HepG2 (cell line): ENCODE results near the gene XPR1. TPM values are rescaled to one million over a fixed set of nuclear protein-coding genes. Genes with fewer than 3 reads are reported as not detected.

Experiments used
- CCDC6 ChIP-seq: sonication (generic); formaldehyde crosslinking; IDR thresholded peaks from 2 replicates; pipeline ENCODE4 v1.8.1; 2022; ENCODE audit warnings: mild to moderate bottlenecking, missing genetic modification reagents, moderate library complexity
- CREM ChIP-seq, 2 experiments: sonication (generic) in 1 of 2; formaldehyde crosslinking in 1 of 2; IDR thresholded peaks; 2 replicates each; pipeline versions ENCODE4 v1.4.0 to v1.6.1; 2016 to 2020; ENCODE audit warnings: antibody characterized with exemption in 1 of 2, mild to moderate bottlenecking in 1 of 2, missing genetic modification reagents in 1 of 2
- DNMT3B ChIP-seq: conservative IDR thresholded peaks from 2 replicates; pipeline ENCODE4 v1.6.1; 2016; ENCODE audit warnings: missing biosample characterization, control low read depth
- GATAD2A ChIP-seq: IDR thresholded peaks from 2 replicates; pipeline ENCODE4 v1.6.1; 2016
- KLF9 ChIP-seq: IDR thresholded peaks from 2 replicates; pipeline ENCODE4 v1.6.1; 2016; ENCODE audit warnings: low read depth
- MXD1 ChIP-seq: sonication (generic); formaldehyde crosslinking; IDR thresholded peaks from 2 replicates; pipeline ENCODE4 v1.4.0; 2020; ENCODE audit warnings: mild to moderate bottlenecking, missing genetic modification reagents
- ONECUT2 ChIP-seq: sonication (generic); formaldehyde crosslinking; IDR thresholded peaks from 2 replicates; pipeline ENCODE4 v1.4.0; 2020; ENCODE audit warnings: missing genetic modification reagents
- PAWR ChIP-seq: sonication (generic); formaldehyde crosslinking; IDR thresholded peaks from 2 replicates; pipeline ENCODE4 v1.4.0; 2020; ENCODE audit warnings: missing genetic modification reagents, mild to moderate bottlenecking, borderline replicate concordance
- PAX8 ChIP-seq: sonication (generic); formaldehyde crosslinking; IDR thresholded peaks from 2 replicates; pipeline ENCODE4 v1.8.0; 2022; ENCODE audit warnings: mild to moderate bottlenecking, missing genetic modification reagents, borderline replicate concordance
- PAXIP1 ChIP-seq: sonication (generic); formaldehyde crosslinking; conservative IDR thresholded peaks from 2 replicates; pipeline ENCODE4 v1.4.0; 2020; ENCODE audit warnings: mild to moderate bottlenecking, missing genetic modification reagents, moderate library complexity
- REXO4 ChIP-seq: sonication (generic); formaldehyde crosslinking; IDR thresholded peaks from 2 replicates; pipeline ENCODE4 v1.8.0; 2022; ENCODE audit warnings: missing genetic modification reagents, mild to moderate bottlenecking, borderline replicate concordance
- TARDBP ChIP-seq: sonication (generic); formaldehyde crosslinking; IDR thresholded peaks from 2 replicates; pipeline ENCODE4 v1.8.0; 2022; ENCODE audit warnings: mild to moderate bottlenecking, missing genetic modification reagents
- TBP ChIP-seq: sonication (generic); formaldehyde crosslinking; IDR thresholded peaks from 2 replicates; pipeline ENCODE4 v1.5.0; 2020; ENCODE audit warnings: missing genetic modification reagents
- TOPORS ChIP-seq: sonication (generic); formaldehyde crosslinking; IDR thresholded peaks from 2 replicates; pipeline ENCODE4 v1.8.0; 2023; ENCODE audit warnings: mild to moderate bottlenecking, missing genetic modification reagents
- ZFYVE20 ChIP-seq: sonication (generic); formaldehyde crosslinking; IDR thresholded peaks from 2 replicates; pipeline ENCODE4 v1.8.0; 2023; ENCODE audit warnings: low read depth, mild to moderate bottlenecking, moderate library complexity, missing genetic modification reagents, borderline replicate concordance
- ZKSCAN5 ChIP-seq: sonication (generic); formaldehyde crosslinking; IDR thresholded peaks from 2 replicates; pipeline ENCODE4 v1.5.1; 2020; ENCODE audit warnings: mild to moderate bottlenecking, missing genetic modification reagents
- ZNF12 ChIP-seq: sonication (generic); formaldehyde crosslinking; IDR thresholded peaks from 2 replicates; pipeline ENCODE4 v1.5.0; 2020; ENCODE audit warnings: missing genetic modification reagents
- ZNF282 ChIP-seq: fragments of 450-650 bp; IDR thresholded peaks from 2 replicates; pipeline ENCODE4 v1.6.1; 2018; ENCODE audit not compliant: partially characterized antibody
- ZNF451 ChIP-seq: sonication (generic); formaldehyde crosslinking; IDR thresholded peaks from 2 replicates; pipeline ENCODE4 v1.5.0; 2020; ENCODE audit warnings: mild to moderate bottlenecking, missing genetic modification reagents
- ZNF558 ChIP-seq: sonication (generic); formaldehyde crosslinking; IDR thresholded peaks from 2 replicates; pipeline ENCODE4 v1.9.0; 2022; ENCODE audit warnings: mild to moderate bottlenecking, missing genetic modification reagents, borderline replicate concordance
- ZNF746 ChIP-seq: sonication (generic); formaldehyde crosslinking; IDR thresholded peaks from 2 replicates; pipeline ENCODE4 v1.8.0; 2022; ENCODE audit warnings: mild to moderate bottlenecking, missing genetic modification reagents
- ZNF781 ChIP-seq: sonication (generic); formaldehyde crosslinking; IDR thresholded peaks from 2 replicates; pipeline ENCODE4 v1.5.1; 2020; ENCODE audit warnings: borderline replicate concordance, mild to moderate bottlenecking, missing genetic modification reagents; ENCODE audit errors: not compliant biosample characterization
- ZNF816 ChIP-seq: sonication (generic); formaldehyde crosslinking; IDR thresholded peaks from 2 replicates; pipeline ENCODE4 v1.8.0; 2022; ENCODE audit warnings: missing genetic modification reagents, mild to moderate bottlenecking, borderline replicate concordance
- polyA plus RNA-seq, 8 experiments: library from polyadenylated mRNA; depleted of rRNA in 3 of 8; stranded (reverse) in 7 of 8; unstranded in 1 of 8; fragments of >200 nt; fragmentation: Illumina TruSeq in 4 of 8; extraction: Trizol in 4 of 8; gene quantifications; 2 replicates each; pipeline versions ENCODE4 v1.2.1 to v1.2.3, GENCODE V29; 2011 to 2016; ENCODE audit warnings: low read depth in 4 of 8, missing spikeins in 1 of 8, mixed read lengths in 1 of 8; ENCODE audit not compliant: insufficient read depth in 1 of 8
- total RNA-seq, 5 experiments: library from RNA; depleted of rRNA; stranded (reverse); fragments of >200 nt; fragmentation: Illumina TruSeq; extraction: Trizol; gene quantifications; 2 replicates each; pipeline ENCODE4 v1.2.3, GENCODE V29; 2016; ENCODE audit warnings: low read depth in 1 of 5
- TF ChIP-seq, protein P1 (sequence below): sonication (generic); formaldehyde crosslinking; IDR thresholded peaks from 2 replicates; pipeline ENCODE4 v1.8.1; 2023; ENCODE audit warnings: missing genetic modification reagents, mild to moderate bottlenecking, borderline replicate concordance
- TF ChIP-seq, protein P2 (sequence below): sonication (generic); formaldehyde crosslinking; IDR thresholded peaks from 2 replicates; pipeline ENCODE4 v1.9.0; 2021; ENCODE audit warnings: missing genetic modification reagents, borderline replicate concordance

The XPR1 gene
- total and polyA plus RNA-seq, 2 of the 13 experiments (the other 11 are each of a cell fraction or from before 2014, with no cell fraction given), result 22.3 to 23.6 TPM

DNA sequence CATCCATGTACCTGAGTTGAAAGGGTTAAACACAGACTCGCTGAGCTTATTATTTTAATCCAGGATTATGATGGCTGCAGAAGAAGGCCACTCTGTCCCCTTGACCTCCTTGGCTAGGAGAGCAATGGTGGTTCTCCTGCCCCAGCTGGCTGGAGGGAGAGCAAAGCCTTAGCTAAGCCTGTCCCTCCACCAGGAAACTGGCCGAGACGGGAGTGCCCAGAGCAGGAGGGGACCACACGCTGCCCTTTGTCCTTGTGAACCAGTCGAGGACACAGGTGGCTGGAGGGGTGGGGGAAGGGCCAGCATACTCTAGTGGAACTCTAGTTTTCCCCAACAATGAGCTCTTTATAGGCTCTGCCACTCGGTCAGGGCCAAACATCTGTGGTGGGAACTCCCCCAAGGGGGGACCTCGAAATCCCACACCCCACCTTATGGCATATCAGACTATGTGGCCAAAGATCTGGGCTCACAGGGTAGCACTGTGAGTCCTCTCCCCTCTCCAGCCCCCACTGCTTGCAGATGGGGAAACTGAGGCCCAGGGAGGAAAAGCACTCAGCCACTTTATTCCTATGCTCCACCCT is 293.7 kb downstream of the XPR1 start (continued):
- TF ChIP-seq, protein P1, sequence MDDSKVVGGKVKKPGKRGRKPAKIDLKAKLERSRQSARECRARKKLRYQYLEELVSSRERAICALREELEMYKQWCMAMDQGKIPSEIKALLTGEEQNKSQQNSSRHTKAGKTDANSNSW (CRISPR knock-in tag), result no peak
- TF ChIP-seq ZNF746 (CRISPR knock-in tag) (peak; percentile 36; the same call in 1 of the 2 replicates), CCDC6 (CRISPR knock-in tag) (no peak), TBP (CRISPR knock-in tag) (no peak), PAXIP1 (CRISPR knock-in tag) (peak; percentile 92), ZKSCAN5 (CRISPR knock-in tag) (no peak), PAWR (CRISPR knock-in tag) (no peak), TOPORS (CRISPR knock-in tag) (no peak), ZNF816 (no peak), PAX8 (CRISPR knock-in tag) (no peak), DNMT3B (CRISPR knock-in tag) (no peak), CREM (IDR thresholded peaks at IDR 0.05) (peak; percentile 41; the same call in 1 of the 2 replicates), CREM (CRISPR knock-in tag; IDR thresholded peaks at IDR 0.05) (no peak), ONECUT2 (CRISPR knock-in tag) (no peak), ZNF12 (CRISPR knock-in tag) (no peak), ZFYVE20 (CRISPR knock-in tag) (no peak), TARDBP (CRISPR knock-in tag) (no peak), REXO4 (CRISPR knock-in tag) (no peak), ZNF781 (CRISPR knock-in tag) (no peak), KLF9 (CRISPR knock-in tag) (no peak), GATAD2A (CRISPR knock-in tag) (peak; percentile 87), ZNF282 (no peak), ZNF558 (no peak), ZNF451 (CRISPR knock-in tag) (no peak), MXD1 (CRISPR knock-in tag) (no peak)
- TF ChIP-seq, protein P2, sequence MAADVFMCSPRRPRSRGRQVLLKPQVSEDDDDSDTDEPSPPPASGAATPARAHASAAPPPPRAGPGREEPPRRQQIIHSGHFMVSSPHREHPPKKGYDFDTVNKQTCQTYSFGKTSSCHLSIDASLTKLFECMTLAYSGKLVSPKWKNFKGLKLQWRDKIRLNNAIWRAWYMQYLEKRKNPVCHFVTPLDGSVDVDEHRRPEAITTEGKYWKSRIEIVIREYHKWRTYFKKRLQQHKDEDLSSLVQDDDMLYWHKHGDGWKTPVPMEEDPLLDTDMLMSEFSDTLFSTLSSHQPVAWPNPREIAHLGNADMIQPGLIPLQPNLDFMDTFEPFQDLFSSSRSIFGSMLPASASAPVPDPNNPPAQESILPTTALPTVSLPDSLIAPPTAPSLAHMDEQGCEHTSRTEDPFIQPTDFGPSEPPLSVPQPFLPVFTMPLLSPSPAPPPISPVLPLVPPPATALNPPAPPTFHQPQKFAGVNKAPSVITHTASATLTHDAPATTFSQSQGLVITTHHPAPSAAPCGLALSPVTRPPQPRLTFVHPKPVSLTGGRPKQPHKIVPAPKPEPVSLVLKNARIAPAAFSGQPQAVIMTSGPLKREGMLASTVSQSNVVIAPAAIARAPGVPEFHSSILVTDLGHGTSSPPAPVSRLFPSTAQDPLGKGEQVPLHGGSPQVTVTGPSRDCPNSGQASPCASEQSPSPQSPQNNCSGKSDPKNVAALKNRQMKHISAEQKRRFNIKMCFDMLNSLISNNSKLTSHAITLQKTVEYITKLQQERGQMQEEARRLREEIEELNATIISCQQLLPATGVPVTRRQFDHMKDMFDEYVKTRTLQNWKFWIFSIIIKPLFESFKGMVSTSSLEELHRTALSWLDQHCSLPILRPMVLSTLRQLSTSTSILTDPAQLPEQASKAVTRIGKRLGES (CRISPR knock-in tag), result no peak
